ENCODE measurements around the gene AFF4.
"Not testable (repeated sequence)": the region's sequence is repeated elsewhere in the genome, so short reads cannot be mapped to it uniquely, and the experiment has no call there.

The AFF4 gene

DNA sequence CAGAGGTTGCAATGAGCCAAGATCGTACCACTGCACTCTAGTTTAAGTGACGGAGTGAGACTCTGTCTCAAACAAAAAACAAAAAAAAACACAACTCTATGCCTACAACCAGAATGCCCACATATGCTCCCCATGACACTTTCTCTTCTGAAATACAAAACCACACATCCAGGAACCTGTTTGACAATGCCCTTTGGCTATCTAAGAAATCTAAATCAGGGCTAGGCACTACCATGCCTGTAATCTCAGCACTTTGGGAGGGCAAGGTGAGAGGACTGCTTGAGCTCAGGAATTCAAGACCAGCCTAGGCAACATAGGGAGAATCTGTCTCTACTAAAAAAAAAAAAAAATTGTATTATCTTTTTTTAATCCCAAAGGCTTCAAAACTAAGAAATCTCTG, 10.6 kb downstream of the AFF4 start:
- FAIRE-seq, result no peak

DNA sequence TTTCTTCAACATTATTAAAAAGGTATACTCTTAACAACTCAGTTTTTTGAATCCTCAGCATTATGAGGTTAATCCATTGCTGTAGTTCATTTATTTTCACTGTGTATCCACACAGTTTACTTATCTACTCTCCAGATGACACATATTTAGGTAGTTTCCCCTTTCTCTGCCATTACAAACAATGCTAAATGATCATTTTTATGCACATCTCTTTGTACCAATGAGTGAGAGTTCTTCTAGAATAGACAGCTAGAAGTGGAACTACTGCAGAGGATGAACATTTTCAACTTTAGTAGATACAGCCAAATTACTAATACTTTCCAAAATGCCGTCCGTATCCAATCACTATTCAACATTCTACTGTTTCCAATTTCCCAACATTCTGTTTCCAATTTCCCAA, 11.5 kb downstream of the AFF4 start:
- FAIRE-seq, result no peak

- no peak for FAIRE-seq
Measured at GRCh38 chr5:132949136-132949535, 14.3 kb downstream of the AFF4 start.

DNA sequence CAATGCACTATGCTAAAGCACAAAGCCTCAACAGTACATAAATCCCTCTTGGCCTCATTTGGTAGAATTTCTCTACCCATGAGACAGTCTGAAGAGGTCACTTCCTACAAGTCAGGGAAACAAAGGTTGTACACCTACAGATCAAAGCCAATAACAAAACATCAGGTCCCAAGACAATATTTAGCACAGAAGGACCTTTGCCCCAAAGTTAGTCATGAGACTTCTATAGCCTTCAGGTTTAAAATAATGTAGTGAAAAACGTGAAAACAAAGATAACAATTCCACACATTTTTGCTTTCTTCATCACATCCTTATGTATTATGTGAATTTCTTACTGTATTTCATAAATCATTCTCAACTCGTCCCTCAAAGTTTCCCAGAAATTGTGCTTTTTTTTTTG, 15.8 kb downstream of the AFF4 start:
- no peak for FAIRE-seq

DNA sequence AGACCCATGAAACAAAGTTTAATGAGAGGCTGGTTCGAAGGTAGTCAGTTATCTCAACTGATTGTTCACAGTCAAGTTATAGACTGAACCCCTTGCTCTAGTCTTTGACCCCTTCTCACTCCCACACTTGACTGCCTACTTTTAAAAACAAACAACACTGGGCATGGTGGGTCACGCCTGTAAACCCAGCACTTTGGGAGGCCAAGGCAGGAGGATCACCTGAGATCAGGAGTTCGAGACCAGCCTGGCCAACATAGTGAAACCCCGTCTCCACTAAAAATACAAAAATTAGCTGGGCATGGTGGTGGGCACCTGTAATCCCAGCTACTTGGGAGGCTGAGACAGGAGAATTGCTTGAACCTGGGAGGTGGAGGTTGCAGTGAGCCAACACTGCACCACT, 18.1 kb downstream of the AFF4 start:
- not testable (repeated sequence) for FAIRE-seq

GRCh38 chr5:132943362-132944022, 19.9 kb downstream of the AFF4 start:
- no peak for FAIRE-seq

DNA sequence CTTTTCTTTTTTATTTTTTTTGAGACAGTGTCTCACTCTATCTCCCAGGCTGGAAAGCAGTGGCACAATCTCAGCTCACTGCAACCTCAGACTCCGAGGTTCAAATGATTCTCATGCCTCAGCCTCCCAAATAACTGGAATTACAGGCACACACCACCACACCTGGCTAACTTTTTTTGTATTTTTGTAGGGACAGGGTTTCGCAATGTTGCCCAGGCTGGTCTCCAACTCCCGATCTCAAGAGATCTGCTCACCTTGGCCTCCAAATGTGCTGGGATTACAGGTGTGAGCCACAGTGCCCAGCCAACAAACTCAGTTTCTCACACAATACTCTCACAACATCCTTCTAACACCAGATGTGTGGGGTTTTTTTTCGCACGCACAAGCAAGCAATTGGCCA, 22.1 kb downstream of the AFF4 start:
- FAIRE-seq, result no peak

- FAIRE-seq, result no peak
Measured at GRCh38 chr5:132928062-132928407, 35.4 kb downstream of the AFF4 start.

DNA sequence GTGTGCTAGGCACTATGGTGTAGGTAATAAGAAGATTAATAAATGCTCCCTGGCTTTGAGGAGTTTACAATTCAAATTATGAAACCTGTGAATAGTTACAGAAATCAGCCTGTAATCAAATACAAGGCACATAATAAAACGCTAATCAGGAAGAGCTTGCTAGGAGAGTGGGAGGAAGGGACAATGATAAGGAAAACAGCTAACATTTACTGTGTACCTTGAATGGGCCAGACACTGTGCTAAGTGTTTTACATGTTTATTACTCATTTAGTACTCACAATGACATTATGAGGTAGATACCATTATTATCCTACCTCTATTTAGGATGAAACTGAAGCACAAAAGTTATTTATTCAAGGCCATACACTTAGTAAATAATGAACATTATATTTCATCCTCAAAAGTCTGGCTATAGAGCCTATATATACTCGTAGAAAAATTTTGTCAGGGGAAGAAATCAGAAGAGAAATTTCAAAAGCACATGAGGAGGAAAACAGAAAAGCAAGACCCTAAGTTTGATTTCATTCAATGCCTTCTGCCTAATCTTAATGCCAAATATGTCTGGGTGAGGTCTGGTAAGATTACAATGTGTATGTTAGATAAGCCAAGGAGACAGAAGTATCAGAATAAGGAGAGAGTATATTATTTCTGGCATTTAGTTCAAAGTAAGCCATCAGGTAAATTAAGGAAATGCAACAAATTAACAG, 35.9 kb downstream of the AFF4 start:
- FAIRE-seq, result no peak

DNA sequence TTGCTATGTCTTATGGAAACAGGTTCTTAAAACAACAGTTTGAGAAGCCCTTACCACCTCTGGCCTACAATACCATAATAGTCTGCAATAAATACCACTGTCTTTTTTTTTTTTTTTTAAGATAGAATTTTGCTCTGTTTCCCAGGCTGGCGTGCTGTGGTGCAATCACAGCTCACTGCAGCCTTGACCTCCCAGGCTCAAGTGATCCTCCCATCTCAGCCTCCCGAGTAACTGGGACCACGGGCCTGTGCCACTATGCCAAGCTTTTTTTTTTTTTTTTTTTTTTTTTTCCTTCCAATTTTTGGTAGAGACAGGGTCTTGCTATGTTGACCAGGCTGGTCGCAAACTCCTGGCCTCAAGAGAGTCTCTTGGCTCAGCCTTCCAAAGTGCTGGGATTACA, 37.0 kb downstream of the AFF4 start:
- FAIRE-seq, result no peak

DNA sequence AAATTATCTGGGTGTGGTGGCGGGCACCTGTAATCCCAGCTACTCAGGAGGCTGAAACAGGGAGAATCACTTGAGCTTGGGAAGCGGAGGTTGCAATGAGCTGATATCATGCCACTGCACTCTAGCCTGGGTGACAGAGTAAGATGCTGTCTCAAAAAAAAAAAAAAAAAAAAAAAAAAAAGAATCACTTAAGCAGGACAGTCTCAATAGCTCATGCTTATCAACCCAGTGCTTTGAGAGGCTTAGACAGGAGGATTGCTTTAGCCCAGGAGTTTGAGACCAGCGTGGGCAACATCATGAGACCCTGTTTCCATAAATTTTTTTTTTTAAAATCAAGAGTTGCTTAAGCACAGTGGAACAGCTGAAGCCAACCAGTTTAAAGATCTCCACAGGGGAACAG, 47.3 kb downstream of the AFF4 start:
- FAIRE-seq, result no peak

GRCh38 chr5:132915681-132916080, 47.8 kb downstream of the AFF4 start:
- FAIRE-seq, result no peak

GRCh38 chr5:132909702-132910101, 53.7 kb downstream of the AFF4 start:
- no peak for FAIRE-seq

GRCh38 chr5:132907161-132907560, 56.3 kb downstream of the AFF4 start:
- FAIRE-seq, result no peak

DNA sequence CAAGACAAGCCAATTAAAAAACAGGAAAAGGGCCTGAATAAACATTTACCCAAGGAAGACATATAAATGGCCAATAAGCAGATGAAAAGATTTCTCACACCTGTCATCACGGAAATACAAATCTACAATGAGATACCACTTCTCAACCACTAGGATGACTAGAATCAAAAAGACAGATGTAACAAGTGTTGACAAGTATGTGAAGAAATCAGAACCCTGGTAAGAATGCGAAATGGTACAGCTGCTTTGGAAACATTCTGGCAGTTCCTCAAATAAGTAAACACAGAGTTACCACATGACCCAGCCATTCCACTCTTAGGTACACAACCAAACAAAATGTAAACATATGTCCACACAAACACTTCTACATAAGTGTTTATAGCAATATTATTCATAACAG, 57.5 kb downstream of the AFF4 start:
- FAIRE-seq, result no peak

- FAIRE-seq, result no peak
Measured at GRCh38 chr5:132901730-132902129, 61.7 kb downstream of the AFF4 start.

- FAIRE-seq, result no peak
Measured at GRCh38 chr5:132901036-132901435, 62.4 kb downstream of the AFF4 start.

GRCh38 chr5:132898094-132898493, 65.3 kb downstream of the AFF4 start:
- no peak for FAIRE-seq

- no peak for FAIRE-seq
Measured at GRCh38 chr5:132896685-132897084, 66.7 kb downstream of the AFF4 start.

DNA sequence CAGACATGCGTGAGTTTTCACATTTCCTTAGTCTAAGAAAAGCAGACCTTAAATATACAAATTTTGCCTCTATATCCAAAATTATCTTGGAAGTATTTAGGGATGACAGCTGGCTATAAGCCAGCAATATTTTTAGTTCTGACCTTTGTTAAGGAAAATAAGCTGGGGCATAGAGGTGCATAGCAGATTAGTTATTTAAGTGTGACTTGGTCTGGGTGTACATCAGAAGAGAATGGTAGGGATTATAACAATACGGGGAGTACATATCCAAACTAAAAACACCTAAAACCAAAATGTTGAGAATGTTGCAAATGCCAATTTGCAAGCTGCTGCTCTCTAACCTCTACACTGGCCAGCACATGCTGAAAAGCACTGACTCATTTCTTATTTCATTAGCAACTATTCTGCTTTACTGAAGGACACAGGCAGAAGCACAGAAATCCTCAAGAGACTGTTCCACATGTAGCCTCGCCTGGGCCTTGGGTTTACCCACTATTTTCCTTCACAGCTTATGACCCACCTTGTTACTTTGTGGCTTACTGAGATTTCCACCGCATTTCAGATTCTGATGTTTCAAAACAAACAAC, 67.6 kb downstream of the AFF4 start:
- no peak for FAIRE-seq

GRCh38 chr5:132890817-132891216, 72.6 kb downstream of the AFF4 start:
- no peak for FAIRE-seq

- no peak for FAIRE-seq
Measured at GRCh38 chr5:132889501-132889900, 73.9 kb downstream of the AFF4 start.

DNA sequence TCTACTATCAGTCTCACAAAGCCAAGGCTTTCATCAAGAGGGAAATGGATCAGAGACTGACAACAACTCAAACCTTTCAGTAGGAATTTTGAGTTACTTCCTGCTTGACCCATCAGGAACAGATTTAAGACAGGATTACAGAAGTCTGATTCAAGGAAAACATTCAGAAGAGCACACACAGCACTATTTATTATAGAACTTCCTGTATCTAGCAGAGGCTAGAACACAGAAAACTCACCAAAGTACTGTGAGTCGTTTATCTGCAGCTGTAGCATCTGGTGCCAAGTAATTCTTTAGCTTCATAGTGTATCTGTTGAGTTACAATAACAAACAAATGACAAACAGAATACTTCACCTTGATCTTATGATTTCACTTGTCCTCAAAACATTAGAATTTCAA, 76.2 kb downstream of the AFF4 start:
- no peak for FAIRE-seq

GRCh38 chr5:132886064-132886823, 77.2 kb downstream of the AFF4 start:
- FAIRE-seq, result no peak
